Stomach (tissue), 9 donors: Measurements from ENCODE around the gene NLRP6. TPM values are rescaled to one million over a fixed set of nuclear protein-coding genes. Genes with fewer than 3 reads are reported as not detected.

ENCODE experiments used
- DNase-seq, 2 donors: peaks; one replicate each; pipeline versions ENCODE4 v3.0.0 to v3.0.0-alpha.2; 2013 to 2019
- H3K27ac ChIP-seq, 5 donors: fragments of 200-600 bp in 4 of 5; sonication (generic) in 4 of 5; one replicate each; pipeline ENCODE4 v1.5.1; 2013 to 2019; ENCODE audit warnings: mild to moderate bottlenecking in 1 of 5, moderate library complexity in 1 of 5
- H3K27me3 ChIP-seq, 3 donors: fragments of 200-600 bp; sonication (generic); one replicate each; pipeline ENCODE4 v1.5.1; 2017 to 2019; ENCODE audit warnings: mixed run types in 1 of 3
- H3K36me3 ChIP-seq, 4 donors: fragments of 200-600 bp; sonication (generic); 1 replicate in 3 of 4; 2 replicates in 1 of 4; pipeline ENCODE4 v1.5.1; 2016 to 2019
- H3K4me1 ChIP-seq, 4 donors: fragments of 200-600 bp; sonication (generic); one replicate each; pipeline ENCODE4 v1.5.1; 2016 to 2019
- H3K4me3 ChIP-seq, 4 donors: fragments of 200-600 bp; sonication (generic) in 3 of 4; one replicate each; pipeline ENCODE4 v1.5.1; 2016 to 2019; ENCODE audit warnings: mild to moderate bottlenecking in 1 of 4
- H3K9me3 ChIP-seq, 4 donors: fragments of 200-600 bp; sonication (generic); one replicate each; pipeline ENCODE4 v1.5.1; 2016 to 2019
- CTCF ChIP-seq, 7 experiments: fragments of 450-650 bp in 4 of 7; fragments of 200-600 bp in 3 of 7; sonication (generic) in 3 of 7; IDR thresholded peaks; one replicate each; pipeline ENCODE4 v1.5.1; 2016 to 2019; ENCODE audit warnings: antibody characterized with exemption in 7 of 7, control low read depth in 2 of 7, mild to moderate bottlenecking in 1 of 7
- EP300 ChIP-seq: sonication (generic); formaldehyde crosslinking; IDR thresholded peaks from one replicate; pipeline ENCODE4 v1.6.1; 2017; ENCODE audit warnings: antibody characterized with exemption
- POLR2A ChIP-seq, 4 donors: fragments of 450-650 bp; IDR thresholded peaks; one replicate each; pipeline ENCODE4 v1.6.1; 2016; ENCODE audit warnings: antibody characterized with exemption in 4 of 4, control low read depth in 2 of 4, mild to moderate bottlenecking in 1 of 4, moderate library complexity in 1 of 4
- POLR2AphosphoS5 ChIP-seq, 3 donors: sonication (generic); formaldehyde crosslinking; IDR thresholded peaks; one replicate each; pipeline ENCODE4 v1.6.1; 2016; ENCODE audit warnings: antibody characterized with exemption in 3 of 3
- WGBS, 5 donors: extraction: QIAGEN DNeasy Blood & Tissue Kit in 3 of 5; methylation state at CpG; one replicate each; pipeline versions ENCODE4 v1.1.5 to v1.1.7; 2013 to 2018; 5-methylcytosine and 5-hydroxymethylcytosine counted together
- intact Hi-C: fragments of 100-400 bp; cut with DNase I; formaldehyde crosslinking; loops from one replicate; pipeline ENCODE4 v1.15.1; 2023; ENCODE audit warnings: low total_unique reads
- polyA plus RNA-seq, 3 donors: library from polyadenylated mRNA; stranded (reverse); fragments of 200-250 nt; gene quantifications; one replicate each; pipeline ENCODE4 v1.2.3, GENCODE V29; 2013
- total RNA-seq, 5 donors: library from RNA; depleted of rRNA; stranded (reverse); fragments of >200 nt; gene quantifications; one replicate each; pipeline versions ENCODE4 v1.1.0 to v1.2.3, GENCODE V29; 2014 to 2016
- donor health status: healthy with polysubstance abuse.
- donor health status: Bipolar disorder and iron deficiency.
- donor health status: healthy.

NLRP6 gene
- total and polyA plus RNA-seq, 8 donors: 0.08 to 3.6 (median 0.45) TPM; not detected in 3

- H3K4me3 ChIP-seq: no peak overlapping the region
- H3K9me3 ChIP-seq: no peaks in the 10 kb centered on the region
- WGBS, 5 donors: 26 to 56% (median 39%) methylated on average over 1 of the region's 1 CpG
- TF ChIP-seq POLR2AphosphoS5 (IDR thresholded peaks at IDR 0.05) (no peak), EP300 (no peak), CTCF (IDR thresholded peaks at IDR 0.05) (no peak), POLR2A (IDR thresholded peaks at IDR 0.05) (no peak)
- intact Hi-C loops: no loop called here
- no peak for DNase-seq
- H3K27me3 ChIP-seq: no peaks in the 10 kb centered on the region
- peaks cover 18 to 41% (median 25%) of the 10 kb centered on the region in 4 donors for H3K4me1 ChIP-seq
- H3K36me3 ChIP-seq: peaks cover 16 to 65% (median 59%) of the 10 kb centered on the region in 4 donors
- no peak overlapping the region for H3K27ac ChIP-seq
Measured at GRCh38 chr11:240315-240714, 37.9 kb upstream of the NLRP6 start.

- no peaks in the 10 kb centered on the region for H3K9me3 ChIP-seq
- TF ChIP-seq POLR2A (IDR thresholded peaks at IDR 0.05) (no peak), EP300 (no peak), CTCF (IDR thresholded peaks at IDR 0.05) (no peak), POLR2AphosphoS5 (IDR thresholded peaks at IDR 0.05) (no peak)
- DNase-seq: no peak
- intact Hi-C loops: no loop called here
- 93 to 97% (median 95%) methylated on average over 5 of the region's 5 CpGs for WGBS, 5 donors
- H3K36me3 ChIP-seq: peaks cover 29 to 78% (median 72%) of the 10 kb centered on the region in 4 donors
- no peaks in the 10 kb centered on the region for H3K27me3 ChIP-seq
- H3K27ac ChIP-seq: no peak overlapping the region
- H3K4me3 ChIP-seq: no peak overlapping the region
- H3K4me1 ChIP-seq: peaks cover 14 to 35% (median 20%) of the 10 kb centered on the region in 4 donors
Measured at GRCh38 chr11:241634-242033, 36.6 kb upstream of the NLRP6 start.

GRCh38 chr11:244376-244775 lies 33.8 kb upstream of the NLRP6 start:
- intact Hi-C loops: no loop called here
- WGBS, 5 donors: 86 to 96% (median 88%) methylated on average over 2 of the region's 2 CpGs
- Histone ChIP-seq H3K9me3 (no peaks in the 10 kb centered on the region), H3K36me3 (peaks cover 56 to 98% (median 94%) of the 10 kb centered on the region in 4 donors), H3K27ac (no peak overlapping the region), H3K4me3 (no peak overlapping the region), H3K27me3 (no peaks in the 10 kb centered on the region), H3K4me1 (peaks cover 0 to 12% (median under 1%) of the 10 kb centered on the region in 4 donors)
- TF ChIP-seq POLR2AphosphoS5 (IDR thresholded peaks at IDR 0.05) (no peak), CTCF (IDR thresholded peaks at IDR 0.05) (no peak), EP300 (no peak)
- DNase-seq: no peak

GRCh38 chr11:249062-249461 lies 29.1 kb upstream of the NLRP6 start:
- Histone ChIP-seq H3K27ac (no peak overlapping the region), H3K4me3 (no peak overlapping the region), H3K9me3 (no peaks in the 10 kb centered on the region), H3K27me3 (no peaks in the 10 kb centered on the region), H3K4me1 (peaks cover 0 to 6% (median 0%) of the 10 kb centered on the region in 4 donors), H3K36me3 (peaks cover 63 to 99% (median 98%) of the 10 kb centered on the region in 4 donors)
- 75 to 89% (median 79%) methylated on average over 8 of the region's 8 CpGs for WGBS, 5 donors
- no peak for TF ChIP-seq EP300
- no peak for TF ChIP-seq POLR2A (IDR thresholded peaks at IDR 0.05)
- TF ChIP-seq CTCF (IDR thresholded peaks at IDR 0.05): no peak
- no peak for TF ChIP-seq POLR2AphosphoS5 (IDR thresholded peaks at IDR 0.05)
- intact Hi-C loops: no loop called here
- DNase-seq: no peak
